ENCODE results near the gene SPTB.

DNA sequence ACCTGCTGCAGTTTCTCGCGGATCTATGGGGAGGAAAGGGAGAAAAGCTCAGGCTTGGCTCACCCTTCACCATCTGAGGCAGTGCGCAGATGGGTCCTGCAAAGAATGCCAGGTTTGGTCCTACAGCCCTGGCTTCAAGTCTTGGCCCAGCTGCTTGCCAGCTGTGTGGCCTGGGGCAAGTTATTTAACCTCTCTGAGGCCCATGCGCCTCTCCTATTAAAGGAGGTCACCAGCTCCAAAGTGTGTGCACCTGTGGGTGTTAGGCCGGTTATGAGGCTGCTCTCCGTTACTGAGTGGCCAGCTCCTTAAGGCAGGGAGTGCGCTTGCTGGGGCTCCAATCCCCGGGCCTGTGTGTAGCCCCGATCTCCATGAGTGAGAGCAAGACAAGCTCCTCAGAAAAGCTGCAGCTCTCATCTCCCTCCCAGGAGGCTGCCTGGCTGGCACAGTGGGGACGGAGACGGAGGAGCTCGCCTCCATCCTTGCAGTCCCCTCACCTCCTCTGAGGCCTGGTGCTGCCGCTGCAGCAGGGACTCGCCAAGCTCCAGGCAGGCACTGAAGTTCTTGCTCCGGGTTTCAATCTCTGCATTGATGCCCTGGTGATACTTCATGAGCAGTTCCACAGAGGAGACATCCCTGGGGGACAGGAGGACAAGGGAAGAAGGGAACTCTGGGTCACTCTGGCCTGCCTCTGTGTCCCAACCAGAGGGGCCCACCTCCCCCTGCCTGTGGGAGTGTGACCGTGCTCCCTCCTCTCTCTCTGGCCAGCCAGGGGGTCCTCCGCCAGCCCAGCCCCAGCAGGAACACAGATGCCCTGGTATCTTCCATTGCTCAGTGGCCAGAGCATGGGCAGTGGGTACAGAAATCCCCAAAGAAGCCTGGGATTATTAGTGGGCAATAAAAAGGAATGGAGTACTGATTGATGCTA is 110.3 kb downstream of the SPTB start:
- TF ChIP-seq POLR2A (IDR thresholded peaks at IDR 0.05; ENCODE audit: low read length), result no peak
- no peak for TF ChIP-seq GATA1 (IDR thresholded peaks at IDR 0.05; ENCODE audit: low read depth, low read length)
